H1 (cell line): ENCODE measurements around the gene COX7A2. TPM values are rescaled to one million over a fixed set of nuclear protein-coding genes. Genes with fewer than 3 reads are reported as not detected.
A peak's percentile ranks its signal among the peaks of the same experiment; 100 is the strongest.

Experiments used
- BACH1 ChIP-seq: IDR thresholded peaks from 2 replicates; pipeline ENCODE4 v1.6.1; 2012; ENCODE audit warnings: low read length, improper control_type of control experiment
- BRCA1 ChIP-seq: IDR thresholded peaks from 2 replicates; pipeline ENCODE4 v1.6.1; 2012; ENCODE audit warnings: low read depth, low read length, improper control_type of control experiment
- CHD7 ChIP-seq: fragments of 300-600 bp; sonication (generic); IDR thresholded peaks from 2 replicates; pipeline ENCODE4 v1.7.1; 2012; ENCODE audit warnings: low read length, moderate library complexity, mild to moderate bottlenecking, inconsistent platforms; ENCODE audit not compliant: insufficient replicate concordance
- E2F6 ChIP-seq: IDR thresholded peaks from 2 replicates; pipeline ENCODE4 v1.6.1; 2012; ENCODE audit warnings: inconsistent platforms
- RBBP5 ChIP-seq: IDR thresholded peaks from 2 replicates; pipeline ENCODE4 v1.7.1; 2012; ENCODE audit warnings: low read depth, mild to moderate bottlenecking, inconsistent platforms, low read length, moderate library complexity, borderline replicate concordance
- SAP30 ChIP-seq: fragments of 300-600 bp; sonication (generic); IDR thresholded peaks from 2 replicates; pipeline ENCODE4 v1.7.1; 2012; ENCODE audit warnings: low read length, moderate library complexity, mild to moderate bottlenecking, inconsistent platforms; ENCODE audit not compliant: insufficient read depth, insufficient replicate concordance
- TAF1 ChIP-seq: IDR thresholded peaks from 2 replicates; pipeline ENCODE4 v1.6.1; 2011; ENCODE audit warnings: mild to moderate bottlenecking, low read depth, low read length
- TAF7 ChIP-seq: optimal IDR thresholded peaks from 2 replicates; pipeline ENCODE3; 2011; ENCODE audit warnings: low read depth, mild to moderate bottlenecking, inconsistent platforms, low read length, moderate library complexity, borderline replicate concordance
- TBP ChIP-seq: IDR thresholded peaks from 2 replicates; pipeline ENCODE4 v1.6.1; 2011; ENCODE audit warnings: low read depth, low read length, improper control_type of control experiment
- polyA plus RNA-seq, 7 experiments: library from polyadenylated mRNA; depleted of rRNA in 3 of 7; stranded (reverse) in 5 of 7; unstranded in 2 of 7; fragments of >200 nt in 5 of 7; fragments of 200-250 nt in 2 of 7; gene quantifications; 1 replicate in 5 of 7; 2 replicates in 1 of 7; 4 replicates in 1 of 7; pipeline versions ENCODE4 v1.2.1 to v1.2.3, GENCODE V29; 2011 to 2013; ENCODE audit warnings: missing spikeins in 2 of 7, mixed read lengths in 2 of 7
- total RNA-seq: library from RNA; stranded (reverse); fragmentation: NEBNext Ultra II Directional; extraction: Animal tissue kit (Norgen Biotek cat#: 25700); gene quantifications from 2 replicates; pipeline ENCODE4 v1.2.1, GENCODE V29; 2021

Gene COX7A2
- total and polyA plus RNA-seq, 2 of the 8 experiments (the other 6 are each of a cell fraction or from before 2014, with no cell fraction given) = 262 to 468 TPM

GRCh38 chr6:75283907-75284631 lies 40.5 kb upstream of the COX7A2 start (continued):
- TF ChIP-seq CHD7 (no peak), SAP30 (peak; percentile 82), BACH1 (no peak), TAF7 (peak; percentile 28), TAF1 (0 out of 2 replicates have a peak, but pooled peaks have one; percentile 3), BRCA1 (no peak), TBP (no peak), E2F6 (no peak; the same call in 1 of the 2 replicates), RBBP5 (peak; percentile 99)
